Smooth muscle cell of the brain vasculature (primary cell): ENCODE measurements around the gene PRRG3.
A peak's percentile ranks its signal among the peaks of the same experiment; 100 is the strongest.

Experiments
- DNase-seq: peaks from one replicate; pipeline ENCODE4 v3.0.0-alpha.2; 2012; ENCODE audit warnings: low read depth, low spot score

PRRG3 gene

DNA sequence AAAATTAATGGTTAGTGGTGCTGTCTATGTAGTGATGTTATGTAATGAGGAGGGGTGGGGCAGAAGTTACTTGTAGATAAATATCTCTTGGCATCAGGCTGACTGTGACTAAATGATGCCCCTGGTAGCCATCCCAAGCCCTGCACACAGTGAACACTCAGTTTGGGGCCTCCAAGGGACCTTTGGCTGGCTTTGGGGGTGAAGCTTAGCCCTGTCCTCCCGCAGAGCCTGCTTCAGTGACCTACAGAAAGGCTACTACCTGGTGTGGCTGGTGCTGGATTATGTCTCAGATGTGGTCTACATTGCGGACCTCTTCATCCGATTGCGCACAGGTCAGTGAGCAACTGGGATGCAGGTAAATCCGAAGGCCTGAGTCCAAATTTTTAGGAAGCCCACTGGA, 47.1 kb downstream of the PRRG3 start:
- no peak for DNase-seq

DNA sequence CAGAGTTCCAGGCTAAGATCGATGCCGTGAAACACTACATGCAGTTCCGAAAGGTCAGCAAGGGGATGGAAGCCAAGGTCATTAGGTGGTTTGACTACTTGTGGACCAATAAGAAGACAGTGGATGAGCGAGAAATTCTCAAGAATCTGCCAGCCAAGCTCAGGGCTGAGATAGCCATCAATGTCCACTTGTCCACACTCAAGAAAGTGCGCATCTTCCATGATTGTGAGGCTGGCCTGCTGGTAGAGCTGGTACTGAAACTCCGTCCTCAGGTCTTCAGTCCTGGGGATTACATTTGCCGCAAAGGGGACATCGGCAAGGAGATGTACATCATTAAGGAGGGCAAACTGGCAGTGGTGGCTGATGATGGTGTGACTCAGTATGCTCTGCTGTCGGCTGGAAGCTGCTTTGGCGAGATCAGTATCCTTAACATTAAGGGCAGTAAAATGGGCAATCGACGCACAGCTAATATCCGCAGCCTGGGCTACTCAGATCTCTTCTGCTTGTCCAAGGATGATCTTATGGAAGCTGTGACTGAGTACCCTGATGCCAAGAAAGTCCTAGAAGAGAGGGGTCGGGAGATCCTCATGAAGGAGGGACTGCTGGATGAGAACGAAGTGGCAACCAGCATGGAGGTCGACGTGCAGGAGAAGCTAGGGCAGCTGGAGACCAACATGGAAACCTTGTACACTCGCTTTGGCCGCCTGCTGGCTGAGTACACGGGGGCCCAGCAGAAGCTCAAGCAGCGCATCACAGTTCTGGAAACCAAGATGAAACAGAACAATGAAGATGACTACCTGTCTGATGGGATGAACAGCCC, 48.6 kb downstream of the PRRG3 start:
- no peak for DNase-seq

DNA sequence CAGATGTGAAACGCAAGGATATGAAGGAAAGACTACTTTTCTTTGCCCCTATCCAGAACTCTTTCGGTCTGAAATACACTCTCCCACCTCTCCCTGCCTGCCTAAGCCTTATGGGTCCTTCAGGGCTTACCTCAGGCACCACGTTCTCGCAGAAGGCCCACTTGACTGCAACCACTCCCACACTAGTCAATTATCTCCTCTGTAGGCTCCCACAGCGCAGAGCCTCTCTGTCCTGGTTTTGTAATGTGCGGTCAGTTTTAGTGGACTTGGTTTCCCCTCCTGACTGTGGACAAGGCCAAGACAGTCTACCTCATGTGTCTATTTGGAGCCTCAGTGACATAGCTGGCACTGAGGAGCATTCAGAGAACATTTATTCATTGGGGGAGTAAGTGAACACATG, 50.4 kb downstream of the PRRG3 start:
- no peak for DNase-seq

DNA sequence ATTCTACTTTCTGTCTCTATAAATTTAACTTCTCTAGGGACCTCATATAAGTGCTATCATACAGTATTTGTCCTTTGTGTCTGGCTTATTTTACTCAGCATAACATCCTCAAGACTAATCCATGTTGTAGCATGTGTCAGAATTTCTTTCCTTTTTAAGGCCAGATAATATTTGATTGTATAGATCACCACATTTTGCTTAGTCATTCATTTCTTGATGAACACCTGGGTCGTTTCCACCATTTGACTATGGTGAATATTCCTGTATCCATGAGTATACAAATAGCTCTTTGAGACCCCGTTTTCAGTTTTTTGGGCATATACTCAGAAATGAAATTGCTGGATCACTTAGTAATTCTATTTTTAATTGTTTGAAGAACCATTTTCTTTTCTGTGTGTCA, 51.2 kb downstream of the PRRG3 start:
- DNase-seq = no peak

DNA sequence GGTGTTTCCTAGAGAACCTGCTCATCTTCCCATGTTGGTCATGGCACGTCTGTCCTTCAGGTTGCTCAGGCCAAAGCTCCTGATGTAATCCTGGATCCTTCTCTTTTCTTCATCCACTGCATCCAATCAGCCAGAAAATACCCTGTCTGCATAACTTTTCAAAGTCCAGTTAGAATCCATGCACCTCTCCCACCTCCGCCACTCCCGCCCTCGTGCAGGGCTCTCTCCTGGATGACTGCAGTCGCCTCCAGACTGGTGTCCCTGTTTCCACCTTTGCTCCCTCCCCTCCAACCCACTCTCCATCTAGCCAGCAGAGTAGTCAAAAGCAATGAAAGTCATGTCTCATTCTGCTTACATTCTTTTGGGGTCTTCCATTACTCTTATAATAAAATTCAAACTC, 55.3 kb downstream of the PRRG3 start:
- DNase-seq = no peak

DNA sequence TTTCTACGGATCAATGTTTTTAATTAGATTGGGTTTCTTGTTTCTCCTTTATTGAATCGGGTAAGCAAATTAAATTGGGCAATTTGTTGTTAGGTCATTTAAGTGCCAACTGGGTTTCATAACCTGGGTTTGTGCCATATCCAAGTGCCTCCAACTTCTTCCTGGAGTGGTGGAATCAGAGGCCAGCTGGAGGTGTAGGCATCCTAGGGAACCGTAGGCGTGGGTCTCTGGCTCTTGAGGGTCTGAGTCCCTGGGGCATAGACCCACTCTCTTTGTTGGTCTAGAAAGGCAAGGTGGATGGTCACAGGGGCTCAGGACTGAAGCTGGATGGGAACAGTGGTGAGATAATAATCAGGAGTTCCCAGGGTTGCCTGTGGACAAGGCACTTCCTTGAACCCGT, 57.6 kb downstream of the PRRG3 start:
- DNase-seq = no peak

DNA sequence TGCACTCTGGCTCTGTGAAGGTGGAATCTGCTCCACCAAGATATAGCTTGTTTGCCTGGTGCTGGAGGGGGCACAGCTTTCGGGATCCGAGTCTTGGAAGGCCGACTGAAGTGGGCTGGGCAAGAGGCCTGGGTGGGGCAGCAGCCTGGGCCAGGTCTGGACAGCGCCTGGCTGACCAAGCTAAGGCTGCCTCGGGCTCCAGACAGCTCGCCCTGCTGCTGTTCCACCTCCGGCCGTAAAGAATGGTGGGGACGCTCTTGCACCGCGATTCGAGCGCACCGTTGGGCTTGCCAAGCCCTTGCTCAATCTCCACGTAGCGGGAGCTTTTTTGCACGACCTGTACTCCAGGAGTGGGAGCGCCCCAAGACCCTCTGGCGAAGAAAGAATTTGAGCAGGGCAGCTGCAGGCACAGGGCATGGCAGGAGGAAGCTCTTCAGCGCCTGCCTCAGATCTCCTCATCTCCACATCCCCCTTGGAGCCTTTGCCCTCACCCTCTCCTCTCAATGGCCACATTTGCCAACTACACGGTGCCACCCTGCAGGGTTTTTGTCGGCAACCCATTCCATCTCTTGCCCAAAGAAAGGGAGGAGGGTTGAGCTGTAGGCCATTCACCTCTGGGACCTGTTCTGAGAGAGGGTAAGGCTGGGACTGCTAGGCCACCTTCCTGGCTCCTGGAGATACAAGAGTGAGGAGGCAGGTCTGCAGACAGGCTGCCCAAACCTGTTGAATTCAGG, 58.2 kb downstream of the PRRG3 start:
- peak; percentile 12 for DNase-seq

DNA sequence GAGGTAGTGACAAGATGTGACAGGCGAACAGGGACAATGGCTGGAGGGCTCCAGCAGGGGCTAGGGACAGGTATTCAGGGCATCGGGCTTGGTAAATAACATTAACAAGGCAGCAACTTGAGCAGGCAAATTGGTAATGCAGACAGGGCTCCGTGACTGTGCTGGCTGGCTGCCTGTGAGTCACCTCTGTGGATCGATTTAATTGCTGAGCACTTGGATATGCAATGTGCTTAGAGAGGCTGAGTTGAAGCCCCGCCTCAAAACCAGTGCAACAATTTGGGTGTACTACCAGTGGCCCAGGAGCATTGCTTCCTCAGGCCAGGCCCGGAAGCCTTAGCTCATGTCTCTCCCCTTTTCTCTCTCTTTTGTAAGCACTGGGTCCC, 58.8 kb downstream of the PRRG3 start:
- DNase-seq = no peak

DNA sequence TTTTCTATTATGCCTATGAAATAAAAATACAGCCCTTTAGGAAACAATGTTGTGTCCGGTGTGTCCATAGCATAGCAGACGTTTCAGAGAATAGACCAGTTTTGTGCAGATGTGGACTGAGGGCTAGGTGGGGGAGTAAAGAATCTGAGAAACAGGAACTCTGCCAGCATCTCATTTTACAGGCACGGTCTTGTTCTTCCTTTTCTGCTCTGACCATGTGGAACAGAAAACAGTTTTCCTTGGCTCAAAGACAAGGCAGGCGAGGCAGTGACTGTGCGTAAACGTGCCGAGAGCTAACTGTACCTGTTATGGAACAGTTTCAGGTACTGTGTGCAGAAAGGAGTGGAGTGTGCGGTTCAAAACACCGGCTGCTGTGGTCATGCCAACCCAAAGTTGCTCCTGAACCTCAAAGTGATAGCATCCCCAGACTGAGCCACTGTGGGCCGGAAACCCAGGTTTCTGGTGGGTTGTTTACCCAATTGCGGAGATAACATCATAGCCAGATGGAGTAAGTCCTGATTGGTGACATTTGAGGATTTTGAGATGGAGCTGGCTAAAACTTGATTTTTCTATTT, 59.5 kb downstream of the PRRG3 start:
- no peak for DNase-seq
